PC-3 (cell line): ENCODE results near the gene MZB1. TPM values are rescaled to one million over a fixed set of nuclear protein-coding genes. Genes with fewer than 3 reads are reported as not detected.

Source experiments
- ATAC-seq: fragments of 200-7000 bp; cut with Tn5 transposase; 2 replicates; pipeline ENCODE4 v1.9.1; 2020; ENCODE audit warnings: mild to moderate bottlenecking, moderate library complexity
- BruUV-seq: library from RNA; stranded (reverse); fragments of 400-500 nt; replicated peaks from 2 replicates; lab custom pipeline; 2021; lab: Mats Ljungman, UMichigan
- CTCF ChIA-PET: fragments of 300-600 bp; sonication (Branson Sonifier 250); formaldehyde crosslinking; loops from one replicate; lab custom pipeline; 2022; ENCODE audit warnings: antibody characterized with exemption; lab: Charles Lee
- POLR2A ChIA-PET: fragments of 300-600 bp; sonication (Branson Sonifier 250); formaldehyde crosslinking; loops from one replicate; lab custom pipeline; 2022; ENCODE audit warnings: antibody characterized with exemption; ENCODE audit not compliant: unreplicated experiment; lab: Charles Lee
- DNase-seq: peaks from one replicate; pipeline ENCODE4 v3.0.0-alpha.2; 2015
- H2AFZ ChIP-seq: fragments of 300-600 bp; sonication (generic); 2 replicates; pipeline ENCODE4 v1.6.0; 2016; ENCODE audit warnings: antibody characterized with exemption, low read length
- H3F3A ChIP-seq: fragments of 300-600 bp; sonication (generic); one replicate; pipeline ENCODE4 v1.6.0; 2017; ENCODE audit warnings: antibody characterized with exemption, low read length, control low read depth, mild to moderate bottlenecking; ENCODE audit not compliant: unreplicated experiment
- H3K27ac ChIP-seq: fragments of 300-600 bp; sonication (generic); 2 replicates; pipeline ENCODE4 v1.5.1; 2016; ENCODE audit warnings: mild to moderate bottlenecking, low read length
- H3K27me3 ChIP-seq: fragments of 300-600 bp; sonication (generic); 2 replicates; pipeline ENCODE4 v1.6.1; 2016; ENCODE audit warnings: low read length, mixed read lengths
- H3K36me3 ChIP-seq: fragments of 300-600 bp; sonication (generic); 2 replicates; pipeline ENCODE4 v1.6.1; 2016; ENCODE audit warnings: low read depth, mixed run types, low read length, mixed read lengths
- H3K4me1 ChIP-seq: fragments of 300-600 bp; sonication (generic); 2 replicates; pipeline ENCODE4 v1.5.1; 2016; ENCODE audit warnings: low read length; ENCODE audit not compliant: insufficient read depth
- H3K4me2 ChIP-seq: fragments of 300-600 bp; sonication (generic); 2 replicates; pipeline ENCODE4 v1.6.0; 2016; ENCODE audit warnings: low read length
- H3K4me3 ChIP-seq: fragments of 300-600 bp; sonication (generic); 2 replicates; pipeline ENCODE4 v1.5.1; 2016; ENCODE audit warnings: mild to moderate bottlenecking, low read length, mixed read lengths
- H3K79me2 ChIP-seq: fragments of 300-600 bp; sonication (generic); 2 replicates; pipeline ENCODE4 v1.6.1; 2017; ENCODE audit warnings: low read length, mixed read lengths
- H3K9ac ChIP-seq: fragments of 300-600 bp; sonication (generic); 2 replicates; pipeline ENCODE4 v1.6.0; 2016; ENCODE audit warnings: mild to moderate bottlenecking, low read length
- H3K9me2 ChIP-seq: fragments of 300-600 bp; sonication (generic); replicated peaks from 2 replicates; pipeline ENCODE4 v1.6.1; 2016; ENCODE audit warnings: mixed run types, low read length, mixed read lengths
- H3K9me3 ChIP-seq: fragments of 300-600 bp; sonication (generic); 2 replicates; pipeline ENCODE4 v1.6.1; 2016; ENCODE audit warnings: low read length, mixed read lengths
- H4K20me1 ChIP-seq: fragments of 300-600 bp; sonication (generic); 2 replicates; pipeline ENCODE4 v1.6.1; 2016; ENCODE audit warnings: low read length, mixed read lengths
- CTCF ChIP-seq: fragments of 300-600 bp; sonication (generic); conservative IDR thresholded peaks from 2 replicates; pipeline ENCODE4 v1.5.1; 2017; ENCODE audit warnings: antibody characterized with exemption, low read depth, mild to moderate bottlenecking, low read length
- EZH2 ChIP-seq: fragments of 300-600 bp; sonication (generic); IDR thresholded peaks from one replicate; pipeline ENCODE4 v1.6.1; 2017; ENCODE audit warnings: antibody characterized with exemption, mild to moderate bottlenecking, low read length; ENCODE audit not compliant: unreplicated experiment
- EZH2phosphoT487 ChIP-seq: fragments of 300-600 bp; sonication (generic); IDR thresholded peaks from 2 replicates; pipeline ENCODE4 v1.6.1; 2018; ENCODE audit warnings: mild to moderate bottlenecking, antibody characterized with exemption, low read length, borderline replicate concordance
- intact Hi-C: fragments of 100-400 bp; cut with micrococcal nuclease; formaldehyde crosslinking; loops from 2 replicates; pipeline ENCODE4 v1.9.0; 2023
- total RNA-seq: library from RNA; depleted of rRNA; stranded (reverse); fragments of >200 nt; gene quantifications from 2 replicates; pipeline ENCODE4 v1.2.3, GENCODE V29; 2014

MZB1 gene
- total RNA-seq, 1 experiment from 2014 or later: 0.22 TPM

GRCh38 chr5:139397921-139398320 lies 8.2 kb upstream of the MZB1 start:
- TF ChIP-seq EZH2phosphoT487: no peak
- TF ChIP-seq CTCF: no peak
- TF ChIP-seq EZH2: no peak
- BruUV-seq: no TSS peak
- H2AFZ ChIP-seq: no peak overlapping the region

GRCh38 chr5:139396691-139397090 lies 7.0 kb upstream of the MZB1 start:
- H3K4me3 ChIP-seq: no peak overlapping the region
- no peak for TF ChIP-seq CTCF
- TF ChIP-seq EZH2: no peak
- no peak for TF ChIP-seq EZH2phosphoT487
- no peaks in the 10 kb centered on the region for H3K9me2 ChIP-seq
- no peaks in the 10 kb centered on the region for H4K20me1 ChIP-seq
- POLR2A ChIA-PET: no interaction called here
- H3K4me1 ChIP-seq: peaks cover 6% of the 10 kb centered on the region; the same call in 1 of the 2 replicates
- H3K36me3 ChIP-seq: no peaks in the 10 kb centered on the region
- intact Hi-C loops: no loop called here
- no peaks in the 10 kb centered on the region for H3K9me3 ChIP-seq
- peaks cover 19% of the 10 kb centered on the region for H3K79me2 ChIP-seq
- no TSS peak for BruUV-seq
- CTCF ChIA-PET: no interaction called here
- no peaks in the 10 kb centered on the region for H3K27me3 ChIP-seq
- H3K27ac ChIP-seq: no peak overlapping the region
- H3K4me2 ChIP-seq: no peak overlapping the region
- no peak for DNase-seq
- H2AFZ ChIP-seq: no peak overlapping the region
- no peak overlapping the region for H3K9ac ChIP-seq
- no peak for ATAC-seq
- no peaks in the 10 kb centered on the region for H3F3A ChIP-seq

More at GRCh38 chr5:139397921-139398320, 8.2 kb upstream of the MZB1 start:
- POLR2A ChIA-PET: no interaction called here
- CTCF ChIA-PET: no interaction called here
- intact Hi-C loops: no loop called here
- Histone ChIP-seq H4K20me1 (no peaks in the 10 kb centered on the region), H3K27me3 (no peaks in the 10 kb centered on the region), H3K9ac (no peak overlapping the region), H3K36me3 (no peaks in the 10 kb centered on the region), H3K9me2 (no peaks in the 10 kb centered on the region), H3K4me3 (no peak overlapping the region), H3K4me2 (no peak overlapping the region), H3K79me2 (peaks cover 16% of the 10 kb centered on the region), H3K9me3 (no peaks in the 10 kb centered on the region), H3F3A (no peaks in the 10 kb centered on the region), H3K27ac (no peak overlapping the region), H3K4me1 (peaks cover 6% of the 10 kb centered on the region; the same call in 1 of the 2 replicates)
- ATAC-seq (no peak), DNase-seq (no peak)

GRCh38 chr5:139395844-139396640 lies 6.3 kb upstream of the MZB1 start:
- H3K9me3 ChIP-seq: no peaks in the 10 kb centered on the region
- H2AFZ ChIP-seq: no peak overlapping the region
- H3K9ac ChIP-seq: no peak overlapping the region
- ATAC-seq: no peak
- H3K27ac ChIP-seq: no peak overlapping the region
- H3K4me2 ChIP-seq: no peak overlapping the region
- ChIA-PET CTCF (no interaction called here), POLR2A (no interaction called here)
- no peaks in the 10 kb centered on the region for H3F3A ChIP-seq
- no peaks in the 10 kb centered on the region for H3K9me2 ChIP-seq
- no peaks in the 10 kb centered on the region for H3K27me3 ChIP-seq
- no TSS peak for BruUV-seq
- intact Hi-C loops: no loop called here
- no peak for DNase-seq
- TF ChIP-seq CTCF: no peak
- TF ChIP-seq EZH2phosphoT487: no peak
- no peak for TF ChIP-seq EZH2
- H3K4me3 ChIP-seq: no peak overlapping the region
- H3K4me1 ChIP-seq: peaks cover 11% of the 10 kb centered on the region
- H3K36me3 ChIP-seq: no peaks in the 10 kb centered on the region
- H3K79me2 ChIP-seq: peaks cover 20% of the 10 kb centered on the region
- no peaks in the 10 kb centered on the region for H4K20me1 ChIP-seq
